Epithelial cell of alveolus of lung (primary cell): Measurements from ENCODE around the gene PIP5KL1. TPM values are rescaled to one million over a fixed set of nuclear protein-coding genes. Genes with fewer than 3 reads are reported as not detected.

Experiments used
- total RNA-seq: library from RNA; depleted of rRNA; stranded (reverse); fragments of >200 nt; gene quantifications from 2 replicates; pipeline ENCODE4 v1.2.1, GENCODE V29; 2015

PIP5KL1 gene
- 1.9 and 3.7 TPM in 2 replicates for total RNA-seq

GRCh38 chr9:127930231-127931091, at the start of gene PIP5KL1:
TSS of gene PIP5KL1 (minus strand) at chr9:127930777. CDS start at chr9:127930752, 25 bp downstream.

GRCh38 chr9:127937388-127938297, 7.1 kb upstream of the PIP5KL1 start, which contains the start of gene DPM2:
TSS of gene DPM2 (minus strand) at chr9:127937854. CDS start at chr9:127937820, 34 bp downstream.

GRCh38 chr9:127916720-127917581, 13.6 kb downstream of the PIP5KL1 start, which contains the start of gene ST6GALNAC4:
TSS of gene ST6GALNAC4 (minus strand) at chr9:127917041. CDS start at chr9:127916419, 622 bp downstream.

GRCh38 chr9:127899128-127899943, 31.2 kb downstream of the PIP5KL1 start, which contains the start of gene ST6GALNAC6:
TSS of gene ST6GALNAC6 (minus strand) at chr9:127899603. CDS start at chr9:127897981, 1,622 bp downstream.

GRCh38 chr9:127877566-127877998, 53.0 kb downstream of the PIP5KL1 start, which contains the start of gene AK1:
TSS of gene AK1 (minus strand) at chr9:127877675. CDS start at chr9:127874617, 3,058 bp downstream.

Other genes starting within 250 kb of the PIP5KL1 start
- gene CFAP157, start 223.8 kb downstream of the PIP5KL1 start, total RNA-seq: 0.08 TPM in 1 of 2 replicates, not detected in the other
- 15.8 and 34.5 TPM in 2 replicates for gene PTRH1, start 215.1 kb downstream of the PIP5KL1 start, total RNA-seq
- gene TTC16, start 214.7 kb downstream of the PIP5KL1 start, total RNA-seq: not detected in 2 replicates
- gene TOR2A, start 195.5 kb downstream of the PIP5KL1 start, total RNA-seq: 14.0 and 18.3 TPM in 2 replicates
- 0.08 and 0.52 TPM in 2 replicates for gene SH2D3C, start 152.1 kb downstream of the PIP5KL1 start, total RNA-seq
- 23.0 and 63.2 TPM in 2 replicates for gene CDK9, start 144.7 kb downstream of the PIP5KL1 start, total RNA-seq
- 57.8 and 78.6 TPM in 2 replicates for gene FPGS, start 127.9 kb downstream of the PIP5KL1 start, total RNA-seq
- gene ENG, start 76.1 kb downstream of the PIP5KL1 start, total RNA-seq: 52.9 and 72.1 TPM in 2 replicates
- 40.1 and 71.8 TPM in 2 replicates for gene AK1, start 53.1 kb downstream of the PIP5KL1 start, total RNA-seq
- gene ST6GALNAC6, start 31.2 kb downstream of the PIP5KL1 start, total RNA-seq: 66.2 and 92.5 TPM in 2 replicates
- gene ST6GALNAC4, start 13.7 kb downstream of the PIP5KL1 start, total RNA-seq: 33.8 and 56.2 TPM in 2 replicates
- gene DPM2, start 7.1 kb upstream of the PIP5KL1 start, total RNA-seq: 15.3 and 21.7 TPM in 2 replicates
- gene EEIG1, start 50.2 kb upstream of the PIP5KL1 start, total RNA-seq: 5.3 and 6.6 TPM in 2 replicates
- 6.6 and 11.5 TPM in 2 replicates for gene NAIF1, start 136.5 kb upstream of the PIP5KL1 start, total RNA-seq
- gene SLC25A25, start 137.5 kb upstream of the PIP5KL1 start, total RNA-seq: 14.8 and 15.6 TPM in 2 replicates
- gene PTGES2, start 197.0 kb upstream of the PIP5KL1 start, total RNA-seq: 55.6 and 70.1 TPM in 2 replicates
- gene LCN2, start 218.7 kb upstream of the PIP5KL1 start, total RNA-seq: 1.8 TPM in 1 of 2 replicates, not detected in the other
- gene BBLN, start 229.5 kb upstream of the PIP5KL1 start, total RNA-seq: 265 and 358 TPM in 2 replicates